ENCODE results near the gene KRTAP3-3.

KRTAP3-3 gene

GRCh38 chr17:40996829-40997228, 2.9 kb upstream of the KRTAP3-3 start:
- ChIA-PET POLR2A (no interaction called here), CTCF (interaction anchor here (1.1 kb wide), 1 partner anchor 10 kb away, joined by 3 read pairs; no protein-coding TSS in a partner anchor)
- no peak for TF ChIP-seq CTCF (IDR thresholded peaks at IDR 0.05; ENCODE audit: control extremely low read depth, extremely low read depth, low read depth, missing control alignments)
- DNase-seq (ENCODE audit: extremely low spot score): no peak

GRCh38 chr17:40995116-40995515, 1.2 kb upstream of the KRTAP3-3 start:
- POLR2A ChIA-PET: no interaction called here
- CTCF ChIA-PET: interaction anchor here (1.2 kb wide), 1 partner anchor 11 kb away, joined by 4 read pairs; no protein-coding TSS in a partner anchor
- TF ChIP-seq CTCF (IDR thresholded peaks at IDR 0.05; ENCODE audit: control extremely low read depth, extremely low read depth, low read depth, missing control alignments): no peak
- no peak for DNase-seq (ENCODE audit: extremely low spot score)

GRCh38 chr17:40993084-40993483, 880 bp downstream of the KRTAP3-3 start:
- TF ChIP-seq CTCF (IDR thresholded peaks at IDR 0.05; ENCODE audit: control extremely low read depth, extremely low read depth, low read depth, missing control alignments): no peak
- ChIA-PET POLR2A (no interaction called here), CTCF (no interaction called here)
- no peak for DNase-seq (ENCODE audit: extremely low spot score)

- DNase-seq (ENCODE audit: extremely low spot score): no peak
- ChIA-PET POLR2A (no interaction called here), CTCF (interaction anchor here (0.7 kb wide), 1 partner anchor 68 kb away, joined by 3 read pairs; no protein-coding TSS in a partner anchor)
- TF ChIP-seq CTCF (IDR thresholded peaks at IDR 0.05; ENCODE audit: control extremely low read depth, extremely low read depth, low read depth, missing control alignments): no peak
Measured at GRCh38 chr17:40992666-40993065, 1.3 kb downstream of the KRTAP3-3 start.

GRCh38 chr17:40986920-40987319, 7.0 kb downstream of the KRTAP3-3 start:
- no peak for DNase-seq (ENCODE audit: extremely low spot score)
- TF ChIP-seq CTCF (IDR thresholded peaks at IDR 0.05; ENCODE audit: control extremely low read depth, extremely low read depth, low read depth, missing control alignments): no peak
- POLR2A ChIA-PET: no interaction called here
- CTCF ChIA-PET: interaction anchor here (0.9 kb wide), 1 partner anchor 10 kb away, joined by 3 read pairs; no protein-coding TSS in a partner anchor

GRCh38 chr17:40984226-40984625, 9.7 kb downstream of the KRTAP3-3 start, which contains the start of gene KRT40:
KRT40 (minus strand) TSS chr17:40984326; CDS start chr17:40984273, 53 bp downstream.
- no peak for DNase-seq (ENCODE audit: extremely low spot score)
- POLR2A ChIA-PET: no interaction called here
- CTCF ChIA-PET: no interaction called here
- no peak for TF ChIP-seq CTCF (IDR thresholded peaks at IDR 0.05; ENCODE audit: control extremely low read depth, extremely low read depth, low read depth, missing control alignments)

GRCh38 chr17:40981115-40981514, 12.8 kb downstream of the KRTAP3-3 start:
- POLR2A ChIA-PET: no interaction called here
- no peak for DNase-seq (ENCODE audit: extremely low spot score)
- TF ChIP-seq CTCF (IDR thresholded peaks at IDR 0.05; ENCODE audit: control extremely low read depth, extremely low read depth, low read depth, missing control alignments): no peak
- CTCF ChIA-PET: no interaction called here

All from GM10248 (cell line).